ENCODE data around the gene CCR8.
A peak's percentile ranks its signal among the peaks of the same experiment; 100 is the strongest.
"Not testable (repeated sequence)": the region's sequence is repeated elsewhere in the genome, so short reads cannot be mapped to it uniquely, and the experiment has no call there.

Gene CCR8

DNA sequence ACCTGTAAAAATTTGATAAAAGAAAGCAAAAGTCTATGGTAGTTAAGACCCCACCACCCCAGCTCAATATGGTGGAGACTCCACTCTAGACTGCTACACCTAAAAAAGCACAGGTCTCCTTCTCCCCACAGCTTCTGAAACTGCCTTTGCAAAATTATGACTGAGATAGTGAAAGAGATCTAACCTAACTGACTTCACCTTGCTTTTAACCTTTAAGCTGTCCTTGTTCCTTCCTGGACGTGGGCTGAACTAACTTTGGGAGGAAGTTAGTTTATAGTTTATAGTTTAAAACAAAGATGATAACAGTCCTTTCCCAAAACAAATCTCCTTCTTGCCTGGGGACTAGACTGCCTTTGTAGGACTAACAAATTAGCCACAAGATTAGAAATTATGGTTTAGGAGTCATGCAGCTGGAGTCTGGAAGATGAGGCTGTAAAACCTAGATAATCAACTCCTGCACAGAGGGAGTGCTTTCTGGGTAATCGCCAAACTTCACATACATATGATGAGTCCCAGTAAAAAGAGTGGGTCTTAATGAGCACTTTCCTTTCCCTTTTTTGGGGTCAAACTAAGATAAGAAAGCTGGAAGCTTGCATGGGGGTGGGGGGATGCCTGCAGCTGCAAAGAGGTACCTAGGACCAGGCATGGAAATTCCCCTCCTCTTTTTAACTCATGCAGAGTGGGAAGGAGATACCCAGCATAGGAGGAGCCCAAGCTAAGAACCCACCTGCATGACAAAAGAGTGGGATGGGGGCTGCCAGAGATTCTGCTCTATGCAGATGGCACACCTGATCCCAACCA, 17.5 kb downstream of the CCR8 start:
- no peak for DNase-seq (ENCODE audit: low read depth in 2 of 2, low spot score in 1 of 2)

DNA sequence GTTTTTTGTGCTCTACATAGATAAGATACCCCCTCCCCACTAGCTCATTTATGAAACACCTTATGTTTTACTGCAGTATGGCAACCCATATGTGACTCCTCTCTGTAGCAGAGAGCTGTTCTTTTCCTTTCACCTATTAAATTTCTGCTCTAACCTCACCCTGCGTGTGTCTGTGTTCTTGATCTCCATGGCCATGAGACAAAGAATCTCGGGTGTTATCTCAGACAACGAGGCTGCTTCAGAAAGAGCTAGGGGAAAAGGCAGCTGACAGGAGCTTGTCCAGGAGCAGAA, 18.0 kb downstream of the CCR8 start:
- DNase-seq (ENCODE audit: low read depth in 2 of 2, low spot score in 1 of 2): no peak

- no peak for DNase-seq (ENCODE audit: low read depth in 2 of 2, low spot score in 1 of 2)
Measured at GRCh38 chr3:39349080-39349479, 19.6 kb downstream of the CCR8 start.

GRCh38 chr3:39350714-39351113, 21.2 kb downstream of the CCR8 start:
- no peak for DNase-seq (ENCODE audit: low read depth in 2 of 2, low spot score in 1 of 2)

GRCh38 chr3:39351134-39351533, 21.6 kb downstream of the CCR8 start:
- not testable (repeated sequence) for DNase-seq (ENCODE audit: low read depth in 2 of 2, low spot score in 1 of 2)

- not testable (repeated sequence) for DNase-seq (ENCODE audit: low read depth in 2 of 2, low spot score in 1 of 2)
Measured at GRCh38 chr3:39353168-39353927, 23.8 kb downstream of the CCR8 start.

DNA sequence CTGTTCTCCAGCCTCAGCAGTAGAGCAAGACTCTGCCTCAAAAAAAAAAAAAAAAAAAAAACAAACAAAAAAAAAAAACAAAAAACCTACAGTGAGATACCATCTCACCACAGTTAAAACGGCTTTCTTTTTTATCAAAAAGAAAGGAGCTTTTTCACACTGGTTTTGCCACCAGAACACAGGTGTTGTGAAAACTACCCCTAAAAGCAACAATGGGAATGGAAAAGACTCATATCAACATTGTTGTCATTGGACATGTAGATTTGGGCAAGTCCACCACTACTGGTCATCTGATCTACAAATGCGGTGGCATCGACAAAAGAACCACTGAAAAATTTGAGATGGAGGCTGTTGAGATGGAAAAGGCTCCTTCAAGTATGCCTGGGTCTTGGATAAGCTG, 28.8 kb downstream of the CCR8 start:
- DNase-seq (ENCODE audit: low read depth in 2 of 2, low spot score in 1 of 2): no peak

GRCh38 chr3:39361252-39361927, 31.9 kb downstream of the CCR8 start:
- DNase-seq (ENCODE audit: low read depth in 2 of 2, low spot score in 1 of 2): no peak

DNA sequence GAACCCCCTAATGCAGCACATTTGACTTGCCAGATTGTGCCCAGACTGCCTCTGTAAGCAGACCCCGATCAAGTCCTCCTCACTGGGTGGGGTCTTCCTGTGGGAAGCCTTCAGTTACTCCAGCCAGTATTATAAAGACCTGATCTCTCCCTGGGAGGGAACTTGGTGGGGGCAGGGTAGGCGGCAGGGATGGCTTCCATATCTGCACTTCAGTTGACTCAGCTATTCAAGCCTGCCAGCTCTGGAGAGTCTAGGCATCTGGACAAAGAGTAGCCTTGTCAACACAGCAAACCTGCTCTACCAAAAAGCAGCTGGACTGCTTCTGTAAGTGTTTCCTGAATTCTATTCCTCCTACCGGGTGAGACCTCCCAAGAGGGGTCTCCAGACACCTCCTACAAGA, 32.7 kb downstream of the CCR8 start:
- no peak for DNase-seq (ENCODE audit: low read depth in 2 of 2, low spot score in 1 of 2)

DNA sequence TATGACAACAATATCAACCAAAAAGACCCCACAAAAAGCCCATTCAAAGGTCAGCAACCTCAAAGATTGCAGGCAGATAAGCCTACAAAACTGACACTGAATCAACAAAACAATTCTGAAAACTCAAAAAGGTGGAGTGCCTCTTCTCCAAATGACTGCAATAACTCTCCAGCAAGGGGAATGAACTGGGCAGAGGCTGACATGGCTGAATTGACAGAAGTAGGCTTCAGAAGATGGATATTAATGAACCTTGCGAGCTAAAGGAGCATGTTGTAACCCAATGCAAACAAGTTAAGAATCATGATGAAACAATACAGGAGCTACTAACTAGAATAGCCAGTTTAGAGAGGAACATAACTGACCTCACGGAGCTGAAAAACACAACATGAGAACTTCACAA, 33.3 kb downstream of the CCR8 start:
- DNase-seq (ENCODE audit: low read depth in 2 of 2, low spot score in 1 of 2): no peak

- DNase-seq (ENCODE audit: low read depth in 2 of 2, low spot score in 1 of 2): not testable (repeated sequence)
Measured at GRCh38 chr3:39370450-39370849, 40.9 kb downstream of the CCR8 start.

- DNase-seq (ENCODE audit: low read depth in 2 of 2, low spot score in 1 of 2): no peak
Measured at GRCh38 chr3:39372833-39373232, 43.3 kb downstream of the CCR8 start.

GRCh38 chr3:39376959-39377634, 47.6 kb downstream of the CCR8 start:
- DNase-seq (ENCODE audit: low read depth in 2 of 2, low spot score in 1 of 2): no peak

DNA sequence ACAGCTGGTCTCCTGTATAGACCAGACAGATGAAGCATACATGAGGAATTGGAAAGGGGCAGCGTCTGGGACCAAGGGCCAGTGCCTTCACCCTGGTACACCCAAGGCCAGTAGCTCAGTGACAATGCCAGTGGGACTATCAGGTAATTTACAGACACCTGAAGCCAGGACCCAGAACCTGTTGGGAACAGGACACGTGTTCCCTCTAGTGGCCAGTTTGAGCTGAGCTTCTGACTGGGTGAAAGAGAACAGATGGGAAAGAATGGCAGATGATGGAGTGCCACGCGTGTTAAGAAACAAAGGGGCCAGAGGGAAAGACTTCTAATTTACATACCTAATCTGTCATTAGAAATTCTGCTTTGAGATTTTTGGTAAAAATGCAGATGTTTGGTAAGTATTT, 48.6 kb downstream of the CCR8 start:
- peak in 1 of 2 donors; percentile 37 for DNase-seq (ENCODE audit: low read depth in 2 of 2, low spot score in 1 of 2)

- no peak for DNase-seq (ENCODE audit: low read depth in 2 of 2, low spot score in 1 of 2)
Measured at GRCh38 chr3:39378957-39379777, 49.7 kb downstream of the CCR8 start.

GRCh38 chr3:39379778-39380155, 50.3 kb downstream of the CCR8 start:
- DNase-seq (ENCODE audit: low read depth in 2 of 2, low spot score in 1 of 2): no peak

GRCh38 chr3:39381432-39381831, 51.9 kb downstream of the CCR8 start:
- no peak for DNase-seq (ENCODE audit: low read depth in 2 of 2, low spot score in 1 of 2)
